SK-N-MC (cell line): Measurements from ENCODE around the gene MTM1.

Experiments used
- DNase-seq: peaks from one replicate; pipeline ENCODE4 v3.0.0-alpha.2; 2011; ENCODE audit warnings: low read depth, low spot score
- H3K27ac ChIP-seq: fragments of 200-600 bp; sonication (generic); 2 replicates; pipeline ENCODE4 v1.5.1; 2016; ENCODE audit warnings: mixed run types
- H3K36me3 ChIP-seq: fragments of 200-600 bp; sonication (generic); 2 replicates; pipeline ENCODE4 v1.6.1; 2017; ENCODE audit warnings: antibody characterized with exemption, low read length, mixed read lengths; ENCODE audit not compliant: insufficient read depth
- H3K4me3 ChIP-seq: fragments of 200-600 bp; sonication (generic); 2 replicates; pipeline ENCODE4 v1.5.1; 2016
- H3K9ac ChIP-seq: fragments of 200-600 bp; sonication (generic); 2 replicates; pipeline ENCODE4 v1.8.0; 2017; ENCODE audit warnings: mixed run types, mixed read lengths; ENCODE audit not compliant: insufficient read length
- H3K9me3 ChIP-seq: fragments of 200-600 bp; sonication (generic); 2 replicates; pipeline ENCODE4 v1.6.1; 2017; ENCODE audit warnings: low read depth, mild to moderate bottlenecking, antibody characterized with exemption, low read length, moderate library complexity, mixed read lengths
- EZH2 ChIP-seq: fragments of 200-600 bp; sonication (generic); IDR thresholded peaks from one replicate; pipeline ENCODE4 v1.6.1; 2017; ENCODE audit warnings: antibody characterized with exemption
- FOXP2 ChIP-seq: optimal IDR thresholded peaks from 2 replicates; pipeline ENCODE3; 2011; ENCODE audit warnings: mild to moderate bottlenecking, moderate library complexity; ENCODE audit not compliant: insufficient read depth; ENCODE audit errors: extremely low read length, control extremely low read depth
- POLR2AphosphoS5 ChIP-seq: IDR thresholded peaks from 2 replicates; pipeline ENCODE4 v1.6.1; 2012; ENCODE audit warnings: mild to moderate bottlenecking, low read depth, low read length, borderline replicate concordance

MTM1 gene

DNA sequence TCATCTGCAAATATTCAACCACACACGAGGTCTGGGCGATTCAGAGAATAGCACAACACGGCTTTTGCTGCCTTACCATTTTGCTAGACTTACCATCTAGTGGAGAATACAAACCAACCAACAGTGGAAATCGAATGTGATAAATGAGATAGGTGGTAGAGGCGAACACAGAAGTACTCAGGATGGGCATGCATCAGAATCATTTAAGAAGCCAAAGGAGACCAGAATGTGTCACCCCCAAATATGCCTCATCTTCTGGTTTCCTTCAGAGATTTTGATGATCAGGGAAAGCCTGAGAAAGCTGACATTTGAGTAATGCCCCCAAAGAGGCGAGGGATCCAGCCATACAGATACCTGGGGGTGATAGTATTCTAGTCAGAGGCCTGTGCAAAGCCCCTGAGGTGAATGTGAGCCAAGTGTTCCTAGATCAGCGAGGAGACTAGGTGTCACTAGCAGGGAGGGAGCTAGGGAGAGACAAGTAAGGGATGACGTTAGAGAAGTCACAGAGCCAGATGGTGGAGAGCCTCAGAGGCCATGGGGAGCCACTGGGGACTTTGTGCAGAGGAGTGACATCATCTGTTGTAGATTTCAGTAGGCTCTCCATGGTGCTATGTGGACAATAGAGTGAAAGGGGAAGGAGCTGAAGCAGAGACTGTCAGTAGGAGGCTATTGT is 126.5 kb downstream of the MTM1 start:
- Histone ChIP-seq H3K9me3 (no peaks in the 10 kb centered on the region), H3K27ac (no peak overlapping the region), H3K36me3 (no peaks in the 10 kb centered on the region), H3K9ac (no peak overlapping the region), H3K4me3 (no peak overlapping the region)
- TF ChIP-seq EZH2: no peak
- TF ChIP-seq FOXP2: no peak
- TF ChIP-seq POLR2AphosphoS5: no peak
- DNase-seq: no peak

GRCh38 chrX:150696331-150696730 is 127.9 kb downstream of the MTM1 start:
- Histone ChIP-seq H3K9ac (no peak overlapping the region), H3K9me3 (no peaks in the 10 kb centered on the region), H3K4me3 (no peak overlapping the region), H3K27ac (no peak overlapping the region), H3K36me3 (no peaks in the 10 kb centered on the region; the same call in 1 of the 2 replicates)
- no peak for DNase-seq
- TF ChIP-seq EZH2 (no peak), FOXP2 (no peak), POLR2AphosphoS5 (no peak)

- Histone ChIP-seq H3K36me3 (peaks cover 3% of the 10 kb centered on the region; the same call in 1 of the 2 replicates), H3K4me3 (no peak overlapping the region), H3K9ac (no peak overlapping the region), H3K9me3 (no peaks in the 10 kb centered on the region), H3K27ac (no peak overlapping the region)
- no peak for TF ChIP-seq FOXP2
- no peak for TF ChIP-seq POLR2AphosphoS5
- TF ChIP-seq EZH2: no peak
- DNase-seq: no peak
These were observed 128.4 kb downstream of the MTM1 start for GRCh38 chrX:150696866-150697265.

DNA sequence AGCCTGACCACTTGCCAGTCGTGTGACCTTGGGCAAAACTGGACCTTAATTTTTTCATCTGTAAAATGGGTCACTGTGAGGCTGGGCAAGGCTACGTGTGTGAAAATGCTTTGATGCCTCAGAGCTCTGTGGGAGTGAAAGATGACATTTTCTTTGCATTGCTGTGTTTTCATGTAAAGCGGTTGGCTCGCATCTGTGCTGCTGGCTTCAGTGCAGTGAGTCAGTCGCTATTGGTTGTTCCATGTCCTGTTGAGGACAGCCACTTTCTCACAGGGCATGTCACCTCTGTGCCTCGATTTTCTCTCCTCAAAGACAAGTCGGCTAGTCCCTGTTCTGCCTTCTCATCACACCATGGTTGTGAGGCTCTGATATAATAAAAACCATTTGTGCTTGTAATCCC is 129.2 kb downstream of the MTM1 start:
- H3K9me3 ChIP-seq: no peaks in the 10 kb centered on the region
- H3K9ac ChIP-seq: no peak overlapping the region
- H3K4me3 ChIP-seq: no peak overlapping the region
- TF ChIP-seq FOXP2: no peak
- no peak for DNase-seq
- H3K36me3 ChIP-seq: peaks cover 3% of the 10 kb centered on the region; the same call in 1 of the 2 replicates
- no peak overlapping the region for H3K27ac ChIP-seq

GRCh38 chrX:150698981-150699380 is 130.6 kb downstream of the MTM1 start:
- no peak overlapping the region for H3K4me3 ChIP-seq
- no peak overlapping the region for H3K9ac ChIP-seq
- peaks cover 4% of the 10 kb centered on the region; the same call in 1 of the 2 replicates for H3K36me3 ChIP-seq
- DNase-seq: no peak
- TF ChIP-seq FOXP2 (no peak), POLR2AphosphoS5 (no peak), EZH2 (no peak)
- no peak overlapping the region for H3K27ac ChIP-seq
- H3K9me3 ChIP-seq: no peaks in the 10 kb centered on the region

- H3K9me3 ChIP-seq: no peaks in the 10 kb centered on the region
- H3K9ac ChIP-seq: no peak overlapping the region
- H3K4me3 ChIP-seq: no peak overlapping the region
- no peak for TF ChIP-seq EZH2
- no peak for TF ChIP-seq POLR2AphosphoS5
- no peak for TF ChIP-seq FOXP2
- H3K36me3 ChIP-seq: peaks cover 10% of the 10 kb centered on the region; the same call in 1 of the 2 replicates
- no peak for DNase-seq
- no peak overlapping the region for H3K27ac ChIP-seq
These were observed 131.7 kb downstream of the MTM1 start for GRCh38 chrX:150700107-150700506.

DNA sequence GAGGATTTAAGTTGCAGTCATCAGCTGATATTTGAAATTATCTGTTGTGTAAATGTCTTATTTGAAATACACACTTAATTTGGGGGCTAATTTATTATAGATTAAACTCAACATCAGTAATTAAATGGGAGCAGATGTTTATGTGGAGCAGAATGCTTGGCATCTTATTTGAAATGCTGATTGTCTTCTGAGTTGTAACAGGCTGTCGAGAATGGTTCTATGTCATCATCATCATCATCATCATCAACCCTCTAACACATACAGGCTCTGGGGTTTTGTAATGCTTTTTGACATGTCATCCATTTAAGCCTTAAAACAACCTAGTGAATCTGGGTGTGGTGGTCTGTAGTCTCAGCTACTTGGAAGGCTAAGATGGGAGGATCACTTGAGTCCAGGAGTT is 133.0 kb downstream of the MTM1 start:
- Histone ChIP-seq H3K4me3 (no peak overlapping the region), H3K36me3 (peaks cover 10% of the 10 kb centered on the region; the same call in 1 of the 2 replicates), H3K9me3 (no peaks in the 10 kb centered on the region), H3K27ac (no peak overlapping the region), H3K9ac (no peak overlapping the region)
- no peak for TF ChIP-seq EZH2
- no peak for TF ChIP-seq POLR2AphosphoS5
- TF ChIP-seq FOXP2: no peak
- DNase-seq: no peak

DNA sequence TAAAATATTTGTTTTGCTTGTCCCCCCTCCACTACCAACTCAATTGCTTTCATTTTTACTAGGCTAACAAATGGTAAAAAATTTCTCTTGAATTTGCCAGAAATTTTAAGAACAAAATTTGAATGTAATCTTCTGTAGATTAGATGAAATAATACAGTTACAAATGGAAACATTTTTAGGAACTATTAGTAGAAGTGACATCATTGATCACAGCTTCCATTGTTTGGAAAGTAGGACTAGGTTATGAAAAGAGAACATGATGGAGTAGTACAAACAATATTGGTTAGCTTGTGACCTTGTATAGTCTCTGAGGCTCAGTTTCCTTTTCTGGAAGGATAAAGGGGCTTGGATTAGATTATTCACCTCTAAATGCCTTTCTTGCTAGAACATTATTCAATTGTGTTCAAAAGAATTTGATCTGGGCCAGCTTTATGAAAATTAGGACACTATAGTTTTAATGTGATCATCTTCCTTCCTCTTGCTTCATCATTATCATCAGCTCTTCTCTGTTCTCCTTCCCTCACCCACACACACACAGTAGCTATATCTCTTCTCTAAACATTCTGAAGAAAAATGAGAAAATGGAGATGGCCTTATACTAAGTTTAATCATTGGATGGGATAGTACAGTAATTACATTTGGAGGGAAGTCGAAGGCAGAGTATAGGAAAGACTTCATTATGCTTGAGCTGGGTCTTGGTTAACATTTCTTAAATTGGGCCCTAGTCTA is 134.7 kb downstream of the MTM1 start:
- no peak for TF ChIP-seq POLR2AphosphoS5
- TF ChIP-seq EZH2: no peak
- TF ChIP-seq FOXP2: no peak
- Histone ChIP-seq H3K36me3 (peaks cover 10% of the 10 kb centered on the region; the same call in 1 of the 2 replicates), H3K9me3 (no peaks in the 10 kb centered on the region), H3K9ac (no peak overlapping the region), H3K4me3 (no peak overlapping the region), H3K27ac (no peak overlapping the region)
- DNase-seq: no peak
